GM19035 (cell line): ENCODE data around the gene GAN.
"Not testable (repeated sequence)": the region's sequence is repeated elsewhere in the genome, so short reads cannot be mapped to it uniquely, and the experiment has no call there.

ENCODE experiments used
- ATAC-seq: cut with Tn5 transposase; IDR thresholded peaks from one replicate; pipeline ENCODE4 v1.9.1; 2021; ENCODE audit not compliant: unreplicated experiment

The GAN gene

DNA sequence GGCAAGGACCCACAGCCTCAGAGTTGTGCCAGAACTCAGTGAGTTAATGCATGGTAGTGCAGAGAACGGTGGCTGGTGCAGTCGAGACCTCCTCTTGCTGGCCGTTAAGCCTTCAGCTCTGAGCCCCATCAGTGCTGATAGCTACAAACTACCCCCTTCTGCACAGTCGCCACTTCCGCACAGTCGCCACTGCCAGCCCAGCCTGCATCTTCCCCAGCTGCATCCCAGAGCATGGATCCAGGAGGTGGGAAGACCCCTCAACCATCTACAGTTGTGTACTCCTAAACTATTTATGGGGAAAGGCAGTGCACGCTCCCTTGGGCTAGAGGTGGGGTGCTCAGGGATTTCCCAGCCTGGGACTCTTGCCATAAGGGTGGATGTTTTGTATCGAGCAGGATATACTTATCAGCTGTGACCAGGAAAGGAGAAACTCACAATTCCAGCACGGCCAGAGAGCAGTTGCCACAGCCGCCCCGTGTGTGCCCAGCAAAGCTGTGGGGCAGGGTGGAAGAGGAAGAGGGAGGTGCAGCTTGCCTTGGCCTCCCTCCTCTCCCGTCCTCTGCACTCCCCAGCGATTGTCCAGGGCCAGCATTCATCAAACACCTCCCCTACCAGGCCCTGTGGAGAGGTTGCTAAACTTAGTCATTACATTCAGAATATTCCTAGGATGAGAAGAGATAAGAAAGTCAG, 80.3 kb downstream of the GAN start:
- no peak for ATAC-seq

DNA sequence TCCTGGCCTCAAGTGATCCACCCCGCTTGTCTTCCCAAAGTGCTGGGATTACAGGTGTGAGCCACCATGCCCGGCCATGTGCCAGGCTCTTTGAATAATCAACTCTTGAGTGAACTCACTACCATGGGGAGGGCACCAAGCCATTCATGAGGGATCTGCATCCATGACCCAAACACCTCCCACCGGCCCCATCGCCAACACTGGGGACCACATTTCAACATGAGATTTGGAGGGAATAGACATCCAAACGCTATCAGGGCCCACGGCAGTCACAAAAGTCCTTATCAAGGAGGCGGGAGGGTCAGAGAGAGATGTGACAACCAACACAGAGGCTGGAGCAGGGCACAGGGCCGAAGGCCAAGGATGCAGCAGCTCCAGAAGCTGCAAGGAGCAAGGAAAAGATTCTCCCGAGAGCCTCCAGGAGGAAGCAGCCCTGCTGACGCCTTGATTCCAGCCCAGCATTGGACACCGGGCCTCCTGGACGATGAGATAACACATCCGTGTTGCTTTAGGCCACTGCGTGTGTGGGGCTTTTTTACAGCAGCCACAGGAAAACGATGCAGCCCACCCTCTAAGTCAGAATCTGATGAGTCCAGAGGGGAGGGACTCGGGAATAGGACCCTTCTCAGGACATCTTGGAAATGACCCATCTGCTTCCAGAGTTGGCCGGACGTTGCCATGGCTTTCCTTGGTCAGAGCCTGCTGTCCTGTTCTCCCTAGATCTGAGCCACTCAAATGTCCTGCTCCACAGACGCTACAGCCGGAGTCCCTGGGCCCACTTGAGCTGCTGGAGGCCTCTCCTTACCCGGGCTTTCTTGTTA, 82.5 kb downstream of the GAN start:
- ATAC-seq, result no peak

DNA sequence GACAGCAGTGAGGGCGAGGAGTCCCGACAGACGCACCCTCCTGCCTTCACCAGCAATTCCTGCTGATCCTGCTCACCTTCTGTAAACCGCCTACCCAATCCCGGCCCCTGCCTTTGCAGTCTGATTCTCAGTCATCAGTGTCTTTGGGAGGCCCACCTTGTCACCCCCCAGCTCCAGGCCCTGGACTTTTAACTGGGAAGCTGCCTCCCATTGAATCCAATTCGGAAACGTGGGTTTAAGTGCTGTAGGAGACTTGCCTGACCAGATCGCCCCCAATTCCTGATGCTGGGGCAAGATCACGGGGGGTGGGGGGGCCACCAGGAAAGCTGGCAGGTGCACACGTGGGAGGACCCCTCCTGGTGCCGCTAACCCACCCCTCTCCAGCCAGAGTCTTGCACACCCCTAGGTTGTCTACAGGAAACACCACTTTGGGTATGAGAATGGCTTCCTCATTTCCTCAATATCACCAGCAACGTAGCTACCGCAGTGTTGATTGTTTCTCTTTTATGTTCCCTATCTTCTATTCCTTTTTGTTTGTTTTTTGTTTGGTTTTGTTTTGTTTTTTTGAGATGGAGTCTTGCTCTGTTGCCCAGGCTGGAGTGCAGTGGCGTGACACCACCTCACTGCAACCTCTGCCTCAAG, 83.2 kb downstream of the GAN start:
- no peak for ATAC-seq

DNA sequence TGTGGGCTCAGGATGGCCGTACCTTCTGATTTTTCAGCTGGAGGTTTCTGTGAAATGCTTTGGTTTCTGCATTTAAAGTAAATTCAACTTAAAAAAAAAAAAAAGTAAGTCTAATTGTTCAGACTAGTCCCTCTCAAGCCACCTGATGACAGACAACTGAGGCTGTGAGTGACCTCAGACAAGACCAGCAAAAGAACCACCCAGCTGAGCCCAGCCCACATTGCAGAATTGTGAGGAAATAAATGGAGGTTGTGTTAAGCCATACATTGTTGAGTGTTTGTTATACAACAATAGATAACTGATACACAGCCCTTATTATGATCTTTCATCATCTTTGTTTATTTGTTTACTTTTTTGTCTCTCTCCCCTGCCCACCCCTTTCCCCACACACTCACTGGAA, 85.1 kb downstream of the GAN start:
- ATAC-seq, result no peak

GRCh38 chr16:81401035-81401950, 86.5 kb downstream of the GAN start:
- no peak for ATAC-seq

DNA sequence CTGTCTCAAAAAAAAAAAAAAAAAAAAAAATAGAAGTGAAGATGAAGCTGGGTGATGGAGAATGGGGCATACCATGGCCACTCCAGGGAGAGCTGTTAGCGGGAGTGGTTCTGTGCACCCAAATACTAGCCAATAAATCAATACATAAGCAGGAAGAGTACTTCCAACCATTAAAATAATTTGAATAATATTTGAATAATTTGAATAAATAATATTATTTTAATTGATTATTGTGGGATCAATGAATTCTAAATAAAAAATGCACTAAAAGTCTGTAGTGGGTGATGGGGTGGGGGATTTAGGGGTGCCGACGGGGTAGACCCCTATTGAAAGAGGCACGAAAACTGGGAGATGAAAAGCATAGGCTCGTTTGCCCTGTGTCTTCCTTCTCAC, 88.4 kb downstream of the GAN start:
- ATAC-seq, result no peak

GRCh38 chr16:81403601-81404391, 89.0 kb downstream of the GAN start:
- peak; percentile 79 for ATAC-seq

DNA sequence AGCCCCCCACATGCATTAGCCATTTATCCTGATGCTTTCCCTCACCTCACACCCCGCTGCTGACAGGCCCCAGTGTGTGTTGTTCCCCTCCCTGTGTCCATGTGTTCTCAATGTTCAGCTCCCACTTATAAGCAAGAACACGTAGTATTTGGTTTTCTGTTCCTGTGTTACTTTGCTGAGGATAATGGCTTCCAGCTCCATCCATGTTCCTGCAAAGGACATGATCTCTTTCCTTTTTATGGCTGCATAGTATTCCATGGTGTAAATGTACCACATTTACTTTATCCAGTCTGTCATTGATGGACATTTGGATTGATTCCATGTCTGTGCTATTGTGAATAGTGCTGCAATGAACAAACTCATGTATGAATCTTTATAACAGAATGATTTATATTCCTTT, 90.2 kb downstream of the GAN start:
- not testable (repeated sequence) for ATAC-seq

DNA sequence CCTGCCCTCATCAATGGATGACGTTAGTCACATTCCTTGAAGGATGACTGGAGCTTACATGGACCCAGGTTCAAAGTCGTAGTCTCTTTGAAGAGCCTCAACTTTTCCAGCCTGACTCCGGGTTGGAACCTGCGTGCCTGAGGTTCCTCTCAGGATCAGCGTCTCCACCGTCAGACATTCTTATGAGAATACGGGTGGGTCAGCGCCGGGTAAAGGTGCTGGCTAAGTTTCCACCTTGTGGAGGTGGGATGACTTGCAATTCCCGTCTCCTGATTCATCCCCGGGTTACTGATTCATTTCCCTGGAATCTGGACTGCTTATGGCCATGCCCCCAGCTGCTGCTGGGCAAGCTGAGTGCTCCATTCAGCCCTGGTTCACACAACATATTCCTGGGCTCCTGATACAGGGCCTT, 90.9 kb downstream of the GAN start:
- no peak for ATAC-seq

- no peak for ATAC-seq
These were observed 93.7 kb downstream of the GAN start for GRCh38 chr16:81408409-81408950.

DNA sequence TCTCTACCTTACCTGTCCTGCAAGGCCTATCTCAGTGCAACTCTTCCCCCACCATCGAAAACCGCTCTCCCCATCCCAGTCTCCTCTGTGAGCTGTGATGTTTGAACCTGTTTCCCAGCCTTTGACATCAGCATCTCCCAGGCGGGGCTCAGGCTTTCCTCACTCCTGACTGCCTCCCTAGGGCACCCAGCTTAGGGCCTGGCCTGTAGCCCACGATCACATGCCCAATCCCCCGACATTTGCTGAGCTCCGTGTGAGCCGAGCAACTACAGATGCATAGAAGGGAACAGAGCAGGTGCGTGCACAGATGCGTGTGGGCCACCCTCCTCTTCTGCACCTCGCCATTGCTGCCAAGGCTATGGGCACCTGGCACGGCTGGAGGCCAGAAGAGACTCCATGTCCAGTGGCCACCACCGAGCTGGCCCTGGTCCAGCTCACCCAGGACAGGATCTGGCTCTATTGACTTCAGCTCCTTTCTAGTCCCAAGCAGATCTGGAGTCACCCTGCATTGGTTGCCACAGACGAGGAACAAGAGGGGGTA, 94.3 kb downstream of the GAN start:
- ATAC-seq, result no peak

DNA sequence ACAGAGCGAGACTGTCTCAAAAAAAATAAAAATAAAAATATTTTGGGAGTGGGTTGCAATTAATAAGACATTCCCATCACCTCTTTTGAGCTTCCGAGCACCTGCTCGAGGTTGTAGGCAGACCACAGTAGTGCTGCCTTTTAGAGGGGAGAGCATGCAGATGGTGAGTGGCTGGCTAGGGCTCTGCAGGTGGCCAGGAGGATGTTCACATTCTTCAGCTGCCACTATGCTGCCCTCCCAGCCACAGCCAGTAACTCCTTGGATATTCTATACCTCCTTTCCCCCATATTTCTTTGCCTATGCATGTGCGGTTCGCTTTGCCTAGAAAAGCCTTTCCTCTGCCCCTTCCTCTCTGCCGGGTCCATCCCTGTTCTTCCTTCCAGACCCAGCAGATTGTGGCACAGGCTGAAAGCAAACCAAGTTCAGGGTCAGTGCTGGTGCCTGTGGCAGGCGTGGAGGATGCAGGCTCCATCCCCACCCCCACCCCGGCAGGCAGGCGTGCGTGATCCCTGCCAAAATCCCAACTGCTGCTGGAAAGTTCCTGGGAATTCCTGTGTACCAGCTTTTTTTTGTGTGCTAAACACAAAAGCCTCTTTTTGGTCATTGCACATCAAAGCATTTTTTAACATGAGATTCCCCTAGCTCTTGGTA, 96.0 kb downstream of the GAN start:
- ATAC-seq, result no peak

GRCh38 chr16:81413245-81413990, 98.7 kb downstream of the GAN start:
- ATAC-seq, result no peak

- ATAC-seq, result no peak
These were observed 101.0 kb downstream of the GAN start for GRCh38 chr16:81415751-81416150.

GRCh38 chr16:81416749-81417148, 102.0 kb downstream of the GAN start:
- ATAC-seq, result no peak

GRCh38 chr16:81417210-81417609, 102.4 kb downstream of the GAN start:
- no peak for ATAC-seq

DNA sequence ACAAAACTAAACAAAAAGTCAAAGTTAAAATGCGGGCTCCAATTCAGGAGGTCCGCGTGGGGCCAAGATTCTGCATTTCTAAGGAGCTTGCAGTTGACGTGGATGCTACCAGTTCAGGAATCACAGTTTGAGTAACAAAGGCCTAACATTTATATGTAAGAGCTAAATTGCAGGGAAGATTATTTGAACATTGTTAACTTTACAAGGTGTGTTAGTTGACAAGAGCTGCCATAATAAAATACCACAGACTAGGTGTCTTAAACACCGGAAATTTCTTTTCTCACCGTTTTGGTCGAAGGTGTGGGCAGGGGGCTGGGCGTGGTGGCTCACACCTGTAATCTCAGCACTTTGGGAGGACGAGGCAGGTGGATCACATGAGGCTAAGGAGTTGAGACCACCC, 105.0 kb downstream of the GAN start:
- ATAC-seq, result no peak

- ATAC-seq, result no peak
These were observed 106.4 kb downstream of the GAN start for GRCh38 chr16:81421126-81421525.
